Measurements from ENCODE around the gene PRKN. TPM values are rescaled to one million over a fixed set of nuclear protein-coding genes. Genes with fewer than 3 reads are reported as not detected.

Gene PRKN
- total RNA-seq, 2 experiments from 2014 or later: not detected

DNA sequence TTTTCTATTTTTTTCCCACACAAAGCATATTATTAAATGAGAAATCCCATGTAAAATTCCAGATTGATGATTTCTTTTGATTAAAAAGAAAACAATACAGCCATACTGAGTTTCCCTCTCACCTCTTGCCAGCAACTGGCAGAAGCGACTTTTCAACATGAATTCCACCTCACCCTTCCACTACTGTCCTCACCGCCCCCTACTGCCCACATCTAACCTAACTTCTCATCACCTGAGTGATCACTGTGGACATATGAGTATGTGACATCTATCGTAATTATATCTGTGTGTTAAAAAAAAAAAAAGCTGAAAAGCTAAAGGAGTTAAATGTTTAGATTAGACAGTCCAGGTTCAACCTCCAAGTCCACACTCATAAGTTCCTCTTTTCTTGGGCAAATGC is 528.6 kb downstream of the PRKN start:
- ATAC-seq: no peak
- Mint-ChIP-seq H3K27ac (no peak overlapping the region), H3K9me3 (ENCODE audit: low read depth) (no peaks in the 10 kb centered on the region), H3K36me3 (no peaks in the 10 kb centered on the region), H3K4me3 (no peak overlapping the region), H3K27me3 (no peaks in the 10 kb centered on the region), H3K4me1 (no peaks in the 10 kb centered on the region)
- CTCF ChIA-PET: no interaction called here
- no peak for DNase-seq

DNA sequence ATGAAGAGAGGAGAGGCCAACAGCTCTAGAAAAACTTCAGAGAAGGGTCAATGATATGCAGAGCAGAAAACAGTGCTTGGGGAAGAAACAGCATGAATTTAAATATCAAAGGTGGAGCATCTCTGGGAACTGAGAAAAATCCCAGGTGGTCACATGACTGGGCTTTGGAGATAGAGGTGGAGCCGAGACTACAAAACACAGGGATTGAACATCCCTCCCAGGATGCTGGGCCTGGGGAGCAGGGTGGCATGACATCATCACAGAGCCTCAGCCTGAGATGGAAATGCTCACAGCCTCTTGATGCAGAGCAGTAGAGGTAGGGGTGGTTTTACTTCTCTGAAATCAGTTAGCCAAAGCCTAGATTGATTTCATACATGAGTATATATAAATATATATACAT is 529.5 kb downstream of the PRKN start:
- CTCF ChIA-PET: no interaction called here
- Mint-ChIP-seq H3K27ac (no peak overlapping the region), H3K27me3 (no peaks in the 10 kb centered on the region), H3K36me3 (no peaks in the 10 kb centered on the region), H3K4me1 (no peaks in the 10 kb centered on the region), H3K4me3 (no peak overlapping the region), H3K9me3 (ENCODE audit: low read depth) (no peaks in the 10 kb centered on the region)
- ATAC-seq: no peak
- DNase-seq: no peak

DNA sequence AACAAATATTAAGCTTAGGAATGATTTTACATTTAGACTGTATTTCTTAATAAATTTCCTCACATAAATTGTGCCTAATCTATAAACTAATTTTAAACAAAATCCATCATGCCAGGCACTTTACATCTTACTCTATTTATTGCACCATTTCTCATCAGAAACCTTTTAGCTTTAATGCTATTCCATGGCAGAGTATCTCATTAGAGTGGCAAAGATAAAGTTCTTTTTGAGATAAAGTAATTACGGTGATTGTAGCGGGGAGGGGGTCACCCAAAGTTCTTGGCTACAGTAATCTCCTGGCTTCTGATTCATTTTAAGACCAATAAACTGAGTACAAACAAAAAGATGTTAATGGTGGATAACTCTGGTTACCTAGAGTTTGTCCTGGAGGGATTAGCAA is 532.1 kb downstream of the PRKN start:
- ATAC-seq: no peak
- H3K27ac Mint-ChIP-seq: no peak overlapping the region
- no peaks in the 10 kb centered on the region for H3K36me3 Mint-ChIP-seq
- no peaks in the 10 kb centered on the region for H3K27me3 Mint-ChIP-seq
- no peaks in the 10 kb centered on the region for H3K9me3 Mint-ChIP-seq (ENCODE audit: low read depth)
- no peak overlapping the region for H3K4me3 Mint-ChIP-seq
- no peaks in the 10 kb centered on the region for H3K4me1 Mint-ChIP-seq
- no peak for DNase-seq
- CTCF ChIA-PET: no interaction called here

DNA sequence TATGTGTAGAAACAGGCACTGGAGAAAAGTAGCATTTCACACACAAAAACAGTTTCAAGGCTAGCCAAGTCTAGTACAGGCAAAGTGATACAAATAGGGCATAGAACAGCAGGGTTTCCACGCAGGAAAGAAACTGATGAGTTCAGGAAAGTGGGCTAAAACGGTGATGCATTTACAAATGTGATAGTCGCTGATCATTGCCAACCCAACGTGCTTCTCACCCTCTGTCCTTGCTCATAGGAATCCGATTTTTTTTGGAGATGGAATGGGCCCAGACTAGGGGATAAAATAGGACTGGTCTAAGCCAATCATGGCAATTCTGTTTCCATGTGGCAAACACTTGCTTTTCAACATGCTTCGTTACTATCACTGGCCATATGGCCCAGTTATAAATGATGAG is 536.6 kb downstream of the PRKN start:
- CTCF ChIA-PET: no interaction called here

DNA sequence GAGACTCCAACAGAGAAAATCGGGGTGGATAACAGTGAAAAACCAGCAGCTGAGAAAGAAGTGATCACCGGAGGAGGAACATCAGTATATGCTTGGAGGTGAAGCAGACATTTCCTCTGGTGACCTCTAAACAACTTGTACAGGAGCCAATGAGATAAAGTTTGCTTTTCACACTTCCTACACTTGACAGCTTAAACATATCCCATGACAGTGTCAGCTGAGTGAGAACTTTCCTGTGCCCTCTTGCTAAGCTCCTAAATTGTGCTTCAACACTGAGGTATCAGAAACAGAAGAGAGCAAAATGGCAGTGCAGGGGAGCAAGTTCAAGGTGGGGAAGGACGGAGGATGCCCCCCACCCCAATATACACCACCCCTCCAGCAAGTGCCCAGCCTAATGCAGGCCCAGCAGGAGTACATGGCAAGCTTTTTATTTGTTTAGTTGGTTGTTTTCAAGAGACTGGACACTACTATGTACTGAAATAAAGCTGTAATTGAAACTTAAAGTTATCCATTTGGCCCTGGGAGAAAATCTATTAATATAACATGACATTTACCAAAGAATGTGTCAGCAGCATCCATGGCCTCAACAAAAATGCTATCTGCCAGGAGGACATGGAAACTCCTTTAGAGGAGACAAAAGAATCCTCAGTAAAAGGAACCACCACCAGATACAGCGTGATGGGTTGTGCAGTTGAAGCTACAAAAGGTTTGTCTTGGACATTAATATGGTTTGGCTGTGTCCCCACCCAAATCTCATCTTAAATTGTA is 540.2 kb downstream of the PRKN start:
- Mint-ChIP-seq H3K9me3 (ENCODE audit: low read depth) (no peaks in the 10 kb centered on the region), H3K36me3 (no peaks in the 10 kb centered on the region), H3K4me3 (no peak overlapping the region), H3K4me1 (no peaks in the 10 kb centered on the region), H3K27ac (no peak overlapping the region), H3K27me3 (no peaks in the 10 kb centered on the region)
- DNase-seq (no peak), ATAC-seq (no peak)
- CTCF ChIA-PET: no interaction called here

More for the DNA sequence above, 536.6 kb downstream of the PRKN start:
- no peak overlapping the region for H3K27ac Mint-ChIP-seq
- ATAC-seq (no peak), DNase-seq (no peak)
- no peak overlapping the region for H3K4me3 Mint-ChIP-seq
- no peaks in the 10 kb centered on the region for H3K27me3 Mint-ChIP-seq
- no peaks in the 10 kb centered on the region for H3K9me3 Mint-ChIP-seq (ENCODE audit: low read depth)
- H3K36me3 Mint-ChIP-seq: no peaks in the 10 kb centered on the region
- no peaks in the 10 kb centered on the region for H3K4me1 Mint-ChIP-seq

DNA sequence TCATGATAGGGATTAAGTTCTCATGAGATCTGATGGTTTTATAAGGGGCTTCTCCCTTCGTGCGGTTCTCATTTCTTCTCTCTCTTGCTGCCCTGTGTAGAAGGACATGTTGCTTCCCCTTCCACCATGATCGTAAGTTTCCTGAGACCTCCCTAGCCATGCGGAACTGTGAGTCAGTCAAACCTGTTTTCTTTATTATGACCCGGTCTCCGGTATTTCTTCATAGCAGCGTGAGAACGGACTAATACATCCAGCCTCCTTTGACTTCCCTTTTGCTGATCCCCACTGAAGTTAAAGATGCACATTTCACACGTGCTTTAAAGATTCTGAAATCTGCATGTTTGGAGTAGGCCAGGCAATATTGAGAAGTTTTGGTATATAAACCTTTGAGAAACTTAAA is 543.1 kb downstream of the PRKN start:
- H3K4me1 Mint-ChIP-seq: peaks cover 9% of the 10 kb centered on the region
- DNase-seq (no peak), ATAC-seq (no peak)
- H3K27me3 Mint-ChIP-seq: no peaks in the 10 kb centered on the region
- no peak overlapping the region for H3K4me3 Mint-ChIP-seq
- CTCF ChIA-PET: no interaction called here
- H3K36me3 Mint-ChIP-seq: no peaks in the 10 kb centered on the region
- H3K27ac Mint-ChIP-seq: no peak overlapping the region
- H3K9me3 Mint-ChIP-seq (ENCODE audit: low read depth): no peaks in the 10 kb centered on the region

DNA sequence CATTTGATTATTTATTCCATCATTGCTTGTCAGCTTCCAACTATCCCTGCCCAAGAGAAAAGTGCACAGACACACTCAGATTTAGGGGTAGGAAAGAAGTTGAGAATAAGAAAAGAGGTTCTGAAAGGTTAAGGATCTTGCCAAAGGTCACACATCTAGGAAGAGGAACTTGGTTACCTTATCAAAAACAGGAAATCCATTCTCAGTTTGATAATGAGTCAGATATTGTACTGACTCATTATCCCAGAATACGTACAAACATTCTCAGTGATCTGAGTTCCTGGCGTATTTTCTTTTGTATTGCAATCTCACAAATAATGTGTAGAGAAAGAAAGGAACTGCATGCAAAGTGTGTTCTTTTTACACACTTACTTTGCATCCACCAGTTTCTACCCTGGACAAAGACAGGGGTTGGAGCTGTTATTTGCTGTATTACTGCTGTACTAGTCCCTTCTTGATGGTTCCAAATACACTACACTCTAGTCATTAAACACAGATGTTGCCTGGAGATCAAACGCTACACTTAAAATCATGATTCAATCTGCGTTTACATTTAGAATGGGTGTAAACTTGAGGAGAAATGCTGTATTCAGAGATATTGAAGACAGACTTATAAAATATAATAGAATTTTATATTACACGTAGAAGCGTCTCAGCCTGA is 545.7 kb downstream of the PRKN start:
- H3K4me3 Mint-ChIP-seq: no peak overlapping the region
- no peak for ATAC-seq
- no peak overlapping the region for H3K27ac Mint-ChIP-seq
- no peaks in the 10 kb centered on the region for H3K9me3 Mint-ChIP-seq (ENCODE audit: low read depth)
- H3K27me3 Mint-ChIP-seq: no peaks in the 10 kb centered on the region
- H3K36me3 Mint-ChIP-seq: no peaks in the 10 kb centered on the region
- no peak for DNase-seq
- peaks cover 9% of the 10 kb centered on the region for H3K4me1 Mint-ChIP-seq
- CTCF ChIA-PET: no interaction called here

DNA sequence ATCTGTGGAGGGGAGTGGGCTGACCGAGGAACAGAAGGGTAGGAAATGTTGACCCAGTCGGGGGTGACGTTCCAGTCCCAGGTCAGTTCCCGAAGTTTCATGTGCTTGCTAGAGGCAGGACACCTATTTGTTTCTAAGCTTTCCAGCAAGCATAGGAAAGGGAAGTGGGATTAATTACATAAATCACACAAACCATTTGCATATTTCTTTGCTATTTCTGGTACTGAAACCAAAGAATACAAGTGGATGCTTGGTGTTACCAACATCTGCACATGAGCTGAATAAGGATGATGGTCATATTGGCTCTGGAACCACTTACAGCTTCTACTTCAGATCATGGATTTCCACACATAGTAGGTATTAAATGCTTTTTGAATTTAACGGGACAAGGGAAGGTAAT is 546.5 kb downstream of the PRKN start:
- no peak overlapping the region for H3K4me3 Mint-ChIP-seq
- no peaks in the 10 kb centered on the region for H3K27me3 Mint-ChIP-seq
- CTCF ChIA-PET: no interaction called here
- H3K9me3 Mint-ChIP-seq (ENCODE audit: low read depth): no peaks in the 10 kb centered on the region
- ATAC-seq: no peak
- H3K27ac Mint-ChIP-seq: no peak overlapping the region
- peaks cover 9% of the 10 kb centered on the region for H3K4me1 Mint-ChIP-seq
- no peak for DNase-seq
- H3K36me3 Mint-ChIP-seq: no peaks in the 10 kb centered on the region

DNA sequence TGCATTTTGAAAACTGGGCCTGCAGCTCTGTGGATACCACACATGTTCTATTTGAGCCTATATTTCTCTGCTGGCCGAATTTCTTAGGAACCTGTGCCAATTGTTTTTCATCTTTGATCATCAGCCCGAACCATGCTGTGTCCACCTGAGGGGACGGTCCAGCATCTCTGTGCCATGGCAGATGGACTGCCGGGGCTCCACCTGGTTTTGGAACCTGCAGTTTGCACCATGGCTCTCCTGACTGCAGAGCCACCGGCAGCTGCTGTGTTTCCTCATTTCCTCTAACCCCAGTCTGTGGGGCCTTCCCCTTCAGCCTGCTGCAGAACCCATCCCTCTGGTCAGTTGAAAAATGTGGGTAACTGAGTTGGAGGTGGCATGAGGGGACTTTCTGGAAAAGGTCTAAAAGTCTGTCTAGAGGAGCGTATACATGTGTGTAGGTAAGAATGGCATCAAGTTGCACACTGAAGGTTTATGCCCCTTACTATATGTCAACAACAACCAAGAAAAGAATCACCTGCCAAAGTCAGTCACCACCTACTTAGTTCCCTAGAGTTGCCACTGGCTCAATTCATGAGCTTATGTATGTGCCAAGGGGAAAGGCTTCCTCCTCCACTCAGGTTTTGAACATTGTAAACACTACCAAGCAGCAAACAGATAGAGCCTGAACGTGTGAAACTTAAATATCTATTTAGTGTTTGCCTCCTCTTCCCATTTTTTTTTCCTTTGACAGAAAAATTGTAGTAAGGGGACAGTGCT is 548.2 kb downstream of the PRKN start:
- ATAC-seq (no peak), DNase-seq (no peak)
- H3K4me1 Mint-ChIP-seq: peaks cover 9% of the 10 kb centered on the region
- no peaks in the 10 kb centered on the region for H3K36me3 Mint-ChIP-seq
- H3K27me3 Mint-ChIP-seq: no peaks in the 10 kb centered on the region
- CTCF ChIA-PET: no interaction called here
- no peaks in the 10 kb centered on the region for H3K9me3 Mint-ChIP-seq (ENCODE audit: low read depth)
- no peak overlapping the region for H3K27ac Mint-ChIP-seq
- no peak overlapping the region for H3K4me3 Mint-ChIP-seq

DNA sequence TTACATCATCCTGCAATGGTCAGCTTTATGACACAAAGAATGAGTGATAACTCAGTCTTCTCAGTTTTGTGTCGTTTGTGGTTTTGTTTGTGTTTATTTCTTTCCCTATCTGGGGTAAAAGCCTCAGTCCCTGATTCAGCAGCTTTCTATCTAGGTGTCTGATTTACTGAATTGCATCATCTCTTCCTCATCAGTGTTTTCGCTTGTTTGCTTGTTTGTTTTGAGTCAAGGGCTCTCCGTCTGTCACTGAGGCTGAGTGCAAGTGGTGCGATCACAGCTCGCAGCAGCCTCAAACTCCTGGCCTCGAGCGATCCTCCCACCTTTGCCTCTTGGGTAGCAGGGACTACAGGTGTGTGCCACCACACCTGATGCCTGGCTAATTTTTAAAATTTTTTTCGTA is 548.9 kb downstream of the PRKN start:
- ATAC-seq: no peak
- peaks cover 9% of the 10 kb centered on the region for H3K4me1 Mint-ChIP-seq
- H3K4me3 Mint-ChIP-seq: no peak overlapping the region
- CTCF ChIA-PET: no interaction called here
- no peak overlapping the region for H3K27ac Mint-ChIP-seq
- no peaks in the 10 kb centered on the region for H3K27me3 Mint-ChIP-seq
- no peaks in the 10 kb centered on the region for H3K9me3 Mint-ChIP-seq (ENCODE audit: low read depth)
- DNase-seq: no peak
- no peaks in the 10 kb centered on the region for H3K36me3 Mint-ChIP-seq

DNA sequence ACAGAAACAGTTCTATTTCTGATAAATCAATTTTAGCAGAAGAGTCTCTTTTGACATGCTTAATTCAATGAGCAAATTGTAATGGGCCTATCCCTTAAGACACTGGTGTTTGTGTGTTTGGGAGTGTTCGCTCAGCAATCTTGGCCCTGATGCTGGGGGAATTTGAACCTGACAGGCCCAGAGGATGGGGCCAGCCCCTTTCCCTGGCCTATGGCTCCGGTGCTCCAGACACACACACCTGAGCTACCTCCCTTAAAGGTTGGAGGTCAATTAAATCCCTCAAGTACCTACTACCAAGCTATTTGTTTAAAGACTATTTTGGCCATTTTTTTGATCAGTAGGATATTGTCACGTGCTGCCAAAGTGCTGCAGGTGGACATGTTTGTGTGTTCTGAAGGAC is 549.3 kb downstream of the PRKN start:
- Mint-ChIP-seq H3K9me3 (ENCODE audit: low read depth) (no peaks in the 10 kb centered on the region), H3K4me1 (peaks cover 9% of the 10 kb centered on the region), H3K27me3 (no peaks in the 10 kb centered on the region), H3K27ac (no peak overlapping the region), H3K36me3 (no peaks in the 10 kb centered on the region), H3K4me3 (no peak overlapping the region)
- DNase-seq (no peak), ATAC-seq (no peak)
- CTCF ChIA-PET: no interaction called here

DNA sequence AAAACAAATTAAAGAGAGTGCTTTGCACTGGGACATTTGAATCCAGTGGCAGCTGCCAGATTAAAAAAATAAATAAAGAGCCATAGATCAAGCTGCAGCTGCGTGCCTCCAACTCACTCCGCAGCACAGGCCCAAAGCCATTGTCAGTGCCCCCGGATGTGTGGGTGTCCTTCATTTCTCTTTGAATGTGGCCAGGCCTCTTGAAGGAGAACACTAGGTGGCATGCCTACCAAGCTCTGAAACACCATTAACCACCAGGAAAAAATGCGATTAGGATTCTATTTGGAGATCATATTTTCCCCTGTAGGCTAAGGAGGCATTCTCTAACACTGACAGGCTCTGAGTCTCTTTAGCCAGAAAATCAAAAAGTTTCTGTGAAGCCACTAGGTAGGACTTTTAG is 549.8 kb downstream of the PRKN start:
- H3K4me1 Mint-ChIP-seq: peaks cover 9% of the 10 kb centered on the region
- H3K9me3 Mint-ChIP-seq (ENCODE audit: low read depth): no peaks in the 10 kb centered on the region
- CTCF ChIA-PET: no interaction called here
- H3K36me3 Mint-ChIP-seq: no peaks in the 10 kb centered on the region
- no peak for DNase-seq
- no peaks in the 10 kb centered on the region for H3K27me3 Mint-ChIP-seq
- H3K27ac Mint-ChIP-seq: no peak overlapping the region
- H3K4me3 Mint-ChIP-seq: no peak overlapping the region
- ATAC-seq: no peak

DNA sequence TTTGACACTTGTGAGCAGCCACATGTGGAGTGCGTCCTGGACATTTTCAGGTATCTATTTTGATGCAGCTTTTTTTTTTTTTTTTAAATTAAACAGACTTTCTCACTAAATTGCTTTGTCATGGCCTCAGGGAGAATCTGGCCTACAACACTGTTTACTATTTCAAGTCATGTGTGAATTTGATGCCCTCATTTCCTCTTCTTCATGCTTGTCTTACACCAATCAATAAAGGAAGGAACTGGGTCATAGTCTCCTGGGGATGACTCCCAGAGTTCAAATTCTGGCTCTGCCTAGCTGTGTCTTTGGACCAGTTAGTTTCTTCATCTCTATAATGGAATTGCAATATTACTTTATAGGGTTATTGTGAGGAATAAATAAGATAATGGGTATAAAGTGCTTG is 554.1 kb downstream of the PRKN start:
- ATAC-seq (no peak), DNase-seq (no peak)
- Mint-ChIP-seq H3K27ac (no peak overlapping the region), H3K36me3 (no peaks in the 10 kb centered on the region), H3K27me3 (no peaks in the 10 kb centered on the region), H3K4me1 (no peaks in the 10 kb centered on the region), H3K4me3 (no peak overlapping the region), H3K9me3 (ENCODE audit: low read depth) (no peaks in the 10 kb centered on the region)
- CTCF ChIA-PET: no interaction called here

DNA sequence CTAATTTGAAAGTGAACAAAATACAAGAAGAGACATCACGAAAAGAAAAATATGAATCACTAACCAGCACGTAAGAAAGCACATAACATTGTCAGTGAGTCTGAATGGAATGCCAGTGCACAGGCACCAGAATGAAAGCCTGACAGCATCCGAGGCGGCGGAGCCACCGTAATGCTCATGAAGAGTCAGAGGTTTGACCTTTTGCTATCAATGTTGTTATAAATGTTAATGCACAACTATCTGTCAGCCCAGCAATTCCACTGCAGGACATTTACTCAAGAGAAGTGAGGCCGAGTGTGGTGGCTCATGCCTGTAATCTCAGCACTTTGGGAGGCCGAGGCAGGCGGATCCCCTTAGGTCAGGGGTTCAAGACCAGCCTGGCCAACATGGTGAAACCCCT is 562.1 kb downstream of the PRKN start:
- DNase-seq: no peak
- Mint-ChIP-seq H3K4me1 (no peaks in the 10 kb centered on the region), H3K4me3 (no peak overlapping the region), H3K27ac (no peak overlapping the region), H3K9me3 (ENCODE audit: low read depth) (no peaks in the 10 kb centered on the region), H3K27me3 (no peaks in the 10 kb centered on the region), H3K36me3 (no peaks in the 10 kb centered on the region)
- no peak for ATAC-seq
- CTCF ChIA-PET: no interaction called here
